Transverse colon (tissue), 3 donors: ENCODE measurements around the gene RIMBP2.

ENCODE experiments used
- POLR2A ChIP-seq: fragments of 450-650 bp; IDR thresholded peaks from one replicate; pipeline ENCODE4 v1.6.1; 2016; ENCODE audit warnings: antibody characterized with exemption, mild to moderate bottlenecking, moderate library complexity
- TF ChIP-seq, protein P1 (sequence below), 5 experiments: fragments of 200-600 bp in 3 of 5; fragments of 450-650 bp in 2 of 5; sonication (generic) in 3 of 5; IDR thresholded peaks; 1 replicate in 2 of 5; 2 replicates in 3 of 5; pipeline ENCODE4 v1.5.1; 2016 to 2017; ENCODE audit warnings: antibody characterized with exemption in 5 of 5, inconsistent platforms in 3 of 5, mild to moderate bottlenecking in 2 of 5, moderate library complexity in 1 of 5

DNA sequence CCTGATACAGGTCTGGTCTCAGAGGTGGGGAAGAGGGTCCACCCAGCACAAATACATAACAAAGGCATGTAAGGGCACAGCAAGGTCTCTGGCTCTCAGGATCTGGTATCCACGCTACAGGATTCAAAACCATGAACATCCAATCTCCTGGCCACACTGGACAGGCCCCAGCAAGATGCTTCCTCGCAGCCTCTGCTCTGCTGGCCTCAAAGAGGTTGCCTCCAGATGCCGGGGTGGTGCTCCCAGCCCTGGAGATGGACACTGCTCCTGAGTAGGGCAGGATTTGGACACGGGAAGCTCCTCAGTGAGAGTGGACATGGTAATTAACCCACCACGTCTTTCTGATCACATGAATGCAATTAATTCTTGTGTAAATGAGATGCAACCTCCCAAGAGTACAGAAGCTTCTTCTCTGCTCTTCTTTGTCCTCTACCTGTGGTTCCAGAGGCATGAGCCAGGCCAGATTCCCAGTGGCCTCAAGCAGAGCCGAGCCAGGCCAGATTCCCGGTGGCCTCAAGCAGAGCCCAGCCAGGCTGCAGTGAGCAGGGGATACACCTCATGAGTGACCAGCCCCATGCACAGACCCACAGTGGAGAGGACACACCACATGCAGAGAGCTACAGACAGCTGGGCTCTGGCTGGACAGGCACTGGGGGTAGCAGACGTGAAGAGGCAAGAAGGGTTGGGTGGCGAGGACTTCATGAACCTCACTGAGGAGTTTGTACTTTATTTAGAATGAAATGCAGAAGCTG is 192.1 kb downstream of the RIMBP2 start:
- no peak for TF ChIP-seq POLR2A
- TF ChIP-seq, protein P1, sequence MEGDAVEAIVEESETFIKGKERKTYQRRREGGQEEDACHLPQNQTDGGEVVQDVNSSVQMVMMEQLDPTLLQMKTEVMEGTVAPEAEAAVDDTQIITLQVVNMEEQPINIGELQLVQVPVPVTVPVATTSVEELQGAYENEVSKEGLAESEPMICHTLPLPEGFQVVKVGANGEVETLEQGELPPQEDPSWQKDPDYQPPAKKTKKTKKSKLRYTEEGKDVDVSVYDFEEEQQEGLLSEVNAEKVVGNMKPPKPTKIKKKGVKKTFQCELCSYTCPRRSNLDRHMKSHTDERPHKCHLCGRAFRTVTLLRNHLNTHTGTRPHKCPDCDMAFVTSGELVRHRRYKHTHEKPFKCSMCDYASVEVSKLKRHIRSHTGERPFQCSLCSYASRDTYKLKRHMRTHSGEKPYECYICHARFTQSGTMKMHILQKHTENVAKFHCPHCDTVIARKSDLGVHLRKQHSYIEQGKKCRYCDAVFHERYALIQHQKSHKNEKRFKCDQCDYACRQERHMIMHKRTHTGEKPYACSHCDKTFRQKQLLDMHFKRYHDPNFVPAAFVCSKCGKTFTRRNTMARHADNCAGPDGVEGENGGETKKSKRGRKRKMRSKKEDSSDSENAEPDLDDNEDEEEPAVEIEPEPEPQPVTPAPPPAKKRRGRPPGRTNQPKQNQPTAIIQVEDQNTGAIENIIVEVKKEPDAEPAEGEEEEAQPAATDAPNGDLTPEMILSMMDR (IDR thresholded peaks at IDR 0.05), result no peak
